MCF 10A (cell line): ENCODE data around the gene SP2. TPM values are rescaled to one million over a fixed set of nuclear protein-coding genes. Genes with fewer than 3 reads are reported as not detected.

Source experiments
- BruUV-seq: library from RNA; stranded (reverse); fragments of 400-500 nt; replicated peaks from 2 replicates; lab custom pipeline; 2021; lab: Mats Ljungman, UMichigan
- CTCF ChIA-PET: fragments of 300-600 bp; sonication (Branson Sonifier 250); formaldehyde crosslinking; extraction: SDS; loops from one replicate; lab custom pipeline; 2021; ENCODE audit warnings: antibody characterized with exemption, inconsistent platforms; lab: Yijun Ruan, JAX
- POLR2A ChIA-PET: fragments of 300-600, 350-650 bp; sonication (Branson Sonifier 250); formaldehyde crosslinking; extraction: SDS; loops from one replicate; lab custom pipeline; 2020; ENCODE audit warnings: antibody characterized with exemption, inconsistent platforms; lab: Yijun Ruan, JAX
- DNase-seq: peaks from one replicate; pipeline ENCODE4 v3.0.0-alpha.2; 2018; ENCODE audit not compliant: unreplicated experiment
- H3K27ac Mint-ChIP-seq: one replicate; pipeline ENCODE4 v1.8.0; 2022; ENCODE audit warnings: mild to moderate bottlenecking, low read depth, mixed read lengths; ENCODE audit not compliant: unreplicated experiment
- H3K27me3 Mint-ChIP-seq: one replicate; pipeline ENCODE4 v1.8.0; 2022; ENCODE audit warnings: mixed read lengths; ENCODE audit not compliant: insufficient read depth, unreplicated experiment
- H3K36me3 Mint-ChIP-seq: one replicate; pipeline ENCODE4 v1.8.0; 2022; ENCODE audit warnings: mild to moderate bottlenecking, moderate library complexity, mixed read lengths; ENCODE audit not compliant: insufficient read depth, unreplicated experiment
- H3K4me1 Mint-ChIP-seq: one replicate; pipeline ENCODE4 v1.8.0; 2022; ENCODE audit warnings: mixed read lengths; ENCODE audit not compliant: insufficient read depth, unreplicated experiment
- H3K4me3 Mint-ChIP-seq: one replicate; pipeline ENCODE4 v1.8.0; 2022; ENCODE audit warnings: mild to moderate bottlenecking, moderate library complexity, mixed read lengths; ENCODE audit not compliant: unreplicated experiment
- H3K9me3 Mint-ChIP-seq: one replicate; pipeline ENCODE4 v1.8.0; 2022; ENCODE audit warnings: mixed read lengths; ENCODE audit not compliant: unreplicated experiment
- CTCF ChIP-seq: fragments of 200-600 bp; IDR thresholded peaks from one replicate; pipeline ENCODE4 v1.8.0; 2022; ENCODE audit warnings: antibody characterized with exemption, mild to moderate bottlenecking; ENCODE audit not compliant: unreplicated experiment
- intact Hi-C: fragments of 100-400 bp; cut with micrococcal nuclease; formaldehyde crosslinking; loops from 2 replicates; pipeline ENCODE4 v1.14.1; 2022
- total RNA-seq: library from RNA; stranded (reverse); gene quantifications from 2 replicates; pipeline ENCODE4 v1.2.3, GENCODE V29; 2022

SP2 gene
- total RNA-seq, 1 experiment from 2014 or later: 15.1 TPM

GRCh38 chr17:47875011-47875985 is 20.7 kb upstream of the SP2 start:
- intact Hi-C loops: no loop called here
- no peaks in the 10 kb centered on the region for H3K9me3 Mint-ChIP-seq
- no peaks in the 10 kb centered on the region for H3K4me1 Mint-ChIP-seq
- DNase-seq: no peak
- no peak overlapping the region for H3K27ac Mint-ChIP-seq
- ChIA-PET POLR2A (interaction anchor here (1.0 to 1.1 kb wide), 3 partner anchors 14 to 20 kb away, joined by 3 read pairs; partner anchors contain the start of gene SP2), CTCF (interaction anchor here (0.6 to 1.8 kb wide), 4 partner anchors 9 to 26 kb away, joined by 3 to 7 read pairs (median 4); no protein-coding TSS in a partner anchor)
- peaks cover 47% of the 10 kb centered on the region for H3K27me3 Mint-ChIP-seq
- TF ChIP-seq CTCF: no peak
- BruUV-seq: no TSS peak
- no peaks in the 10 kb centered on the region for H3K36me3 Mint-ChIP-seq
- H3K4me3 Mint-ChIP-seq: no peak overlapping the region

- Mint-ChIP-seq H3K4me3 (no peak overlapping the region), H3K36me3 (no peaks in the 10 kb centered on the region), H3K9me3 (no peaks in the 10 kb centered on the region), H3K4me1 (no peaks in the 10 kb centered on the region), H3K27me3 (peaks cover 30% of the 10 kb centered on the region), H3K27ac (no peak overlapping the region)
- ChIA-PET CTCF (no interaction called here), POLR2A (no interaction called here)
- no peak for TF ChIP-seq CTCF
- BruUV-seq: no TSS peak
- intact Hi-C loops: no loop called here
- DNase-seq: no peak
Measured at GRCh38 chr17:47877368-47878034, 18.5 kb upstream of the SP2 start.

- TF ChIP-seq CTCF: no peak
- ChIA-PET CTCF (no interaction called here), POLR2A (interaction anchor here (0.9 to 1.7 kb wide), 2 partner anchors 13 to 17 kb away, joined by 4 to 6 read pairs; partner anchors contain the start of gene SP2)
- H3K27me3 Mint-ChIP-seq: peaks cover 30% of the 10 kb centered on the region
- intact Hi-C loops: no loop called here
- no peak overlapping the region for H3K27ac Mint-ChIP-seq
- no peak for DNase-seq
- H3K4me3 Mint-ChIP-seq: no peak overlapping the region
- H3K4me1 Mint-ChIP-seq: no peaks in the 10 kb centered on the region
- H3K9me3 Mint-ChIP-seq: no peaks in the 10 kb centered on the region
- BruUV-seq: no TSS peak
- no peaks in the 10 kb centered on the region for H3K36me3 Mint-ChIP-seq
Measured at GRCh38 chr17:47878203-47879027, 17.6 kb upstream of the SP2 start.
